Mammary epithelial cell (primary cell): ENCODE data around the gene LRRC52.

Experiments used
- CTCF ChIP-seq, 2 donors: IDR thresholded peaks in 1 of 2; conservative IDR thresholded peaks in 1 of 2; 2 replicates each; pipeline ENCODE4 v1.5.1; 2011 to 2012; ENCODE audit warnings: inconsistent platforms in 2 of 2, low read length in 2 of 2, mild to moderate bottlenecking in 2 of 2, control low read depth in 1 of 2, low read depth in 1 of 2; ENCODE audit not compliant: insufficient read depth in 1 of 2; ENCODE audit errors: extremely low read depth in 1 of 2
- EZH2 ChIP-seq: IDR thresholded peaks from 2 replicates; pipeline ENCODE4 v1.6.1; 2012; ENCODE audit warnings: low read length, inconsistent platforms, borderline replicate concordance

GRCh38 chr1:165598676-165599059 is 54.9 kb downstream of the LRRC52 start:
- no peak for TF ChIP-seq CTCF (conservative IDR thresholded peaks at IDR 0.05 in 1 of 2, IDR thresholded peaks at IDR 0.05 in 1 of 2; ENCODE audit: extremely low read depth in 1 of 2, insufficient read depth in 1 of 2, low read depth in 1 of 2, low read length in 2 of 2)
- TF ChIP-seq EZH2, result no peak
